ENCODE data around the gene SH3PXD2A.

Gene SH3PXD2A

GRCh38 chr10:103853428-103854264 is 1.7 kb downstream of the SH3PXD2A start:
- TF ChIP-seq, protein P1, sequence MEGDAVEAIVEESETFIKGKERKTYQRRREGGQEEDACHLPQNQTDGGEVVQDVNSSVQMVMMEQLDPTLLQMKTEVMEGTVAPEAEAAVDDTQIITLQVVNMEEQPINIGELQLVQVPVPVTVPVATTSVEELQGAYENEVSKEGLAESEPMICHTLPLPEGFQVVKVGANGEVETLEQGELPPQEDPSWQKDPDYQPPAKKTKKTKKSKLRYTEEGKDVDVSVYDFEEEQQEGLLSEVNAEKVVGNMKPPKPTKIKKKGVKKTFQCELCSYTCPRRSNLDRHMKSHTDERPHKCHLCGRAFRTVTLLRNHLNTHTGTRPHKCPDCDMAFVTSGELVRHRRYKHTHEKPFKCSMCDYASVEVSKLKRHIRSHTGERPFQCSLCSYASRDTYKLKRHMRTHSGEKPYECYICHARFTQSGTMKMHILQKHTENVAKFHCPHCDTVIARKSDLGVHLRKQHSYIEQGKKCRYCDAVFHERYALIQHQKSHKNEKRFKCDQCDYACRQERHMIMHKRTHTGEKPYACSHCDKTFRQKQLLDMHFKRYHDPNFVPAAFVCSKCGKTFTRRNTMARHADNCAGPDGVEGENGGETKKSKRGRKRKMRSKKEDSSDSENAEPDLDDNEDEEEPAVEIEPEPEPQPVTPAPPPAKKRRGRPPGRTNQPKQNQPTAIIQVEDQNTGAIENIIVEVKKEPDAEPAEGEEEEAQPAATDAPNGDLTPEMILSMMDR (IDR thresholded peaks at IDR 0.05): no peak

GRCh38 chr10:103852856-103853255 is 2.5 kb downstream of the SH3PXD2A start:
- TF ChIP-seq, protein P1 (IDR thresholded peaks at IDR 0.05): no peak

DNA sequence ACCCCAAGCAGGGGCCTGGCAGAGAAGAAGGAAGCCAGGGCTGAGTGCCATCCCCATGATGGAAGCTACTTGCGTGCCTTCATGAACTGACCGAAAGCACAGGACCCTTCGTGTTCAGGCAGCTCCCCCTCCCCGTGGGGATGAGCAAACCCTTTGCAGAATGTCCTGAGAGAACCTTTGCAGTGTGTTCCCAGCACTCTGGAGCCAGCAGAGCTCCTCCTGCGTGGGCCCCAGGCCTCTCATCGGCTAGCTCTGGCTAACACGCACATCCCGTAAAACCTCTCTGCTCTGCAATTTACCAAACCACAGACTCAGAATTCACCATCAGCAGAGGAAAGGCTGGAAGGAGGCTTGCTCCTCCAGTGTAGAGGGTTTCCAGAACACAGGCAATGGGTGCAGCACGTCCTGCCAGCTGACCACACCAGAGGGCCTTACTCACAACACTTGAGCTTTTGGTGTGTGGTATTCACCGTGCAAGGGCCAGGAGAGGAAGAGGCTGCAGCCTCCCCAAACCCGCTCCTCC is 3.1 kb downstream of the SH3PXD2A start:
- TF ChIP-seq, protein P1 (IDR thresholded peaks at IDR 0.05): no peak

DNA sequence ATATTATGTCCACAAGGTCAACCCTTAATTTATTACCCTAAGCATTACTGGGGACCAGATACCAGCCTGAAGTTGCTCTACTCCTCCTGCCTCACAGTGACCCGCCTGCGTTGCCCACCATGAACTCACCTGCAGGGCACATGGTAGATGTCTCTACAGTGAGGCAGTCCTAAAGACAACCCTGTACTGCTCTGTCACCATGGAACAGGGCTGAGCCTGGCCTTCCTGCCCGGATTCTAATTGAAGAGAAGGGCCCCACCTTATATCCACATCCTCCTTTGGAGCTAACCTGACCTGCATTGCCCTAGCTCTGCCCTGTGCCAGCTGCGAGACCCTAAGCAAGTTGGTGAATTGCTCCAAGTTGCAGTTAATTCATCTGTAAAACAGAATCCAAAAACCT is 4.1 kb downstream of the SH3PXD2A start:
- TF ChIP-seq, protein P1 (IDR thresholded peaks at IDR 0.05): no peak

GRCh38 chr10:103850572-103850895 is 4.8 kb downstream of the SH3PXD2A start:
- TF ChIP-seq, protein P1 (IDR thresholded peaks at IDR 0.05): no peak

GRCh38 chr10:103849880-103850571 is 5.3 kb downstream of the SH3PXD2A start:
- TF ChIP-seq, protein P1 (IDR thresholded peaks at IDR 0.05): no peak

DNA sequence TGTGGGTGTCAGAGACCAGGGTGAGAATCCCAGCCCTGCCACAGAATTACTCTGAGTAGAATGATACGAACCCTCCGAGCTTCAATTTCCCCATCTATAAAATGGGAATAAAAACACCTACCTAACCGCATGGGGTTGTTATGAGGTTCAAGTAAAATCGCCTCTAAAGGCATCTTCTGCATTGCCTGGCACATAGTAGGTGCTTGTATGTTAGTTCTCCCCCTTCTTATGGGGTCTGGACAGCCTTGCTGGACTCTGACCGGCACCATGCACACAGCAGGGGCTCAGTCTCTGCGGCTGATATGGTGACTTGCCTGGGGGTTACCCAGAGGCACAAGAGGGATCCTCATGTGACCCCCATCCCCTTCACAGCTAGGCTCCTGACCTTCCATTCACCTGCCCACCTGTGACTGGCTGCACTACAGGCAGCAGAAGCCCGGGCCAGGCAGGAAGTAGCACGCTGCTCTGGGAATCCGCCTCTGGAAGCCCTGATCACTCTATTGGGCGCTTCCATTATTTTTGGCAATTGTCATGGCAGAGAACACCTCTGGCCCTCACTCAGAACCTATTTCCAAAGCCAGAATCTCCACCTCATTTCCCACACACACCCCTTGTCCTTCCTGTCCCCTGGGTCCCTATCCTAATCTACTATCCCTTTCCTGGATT is 6.0 kb downstream of the SH3PXD2A start:
- TF ChIP-seq, protein P1 (IDR thresholded peaks at IDR 0.05): no peak
